Sigmoid colon (tissue), 7 donors: Measurements from ENCODE around the gene SART3. TPM values are rescaled to one million over a fixed set of nuclear protein-coding genes. Genes with fewer than 3 reads are reported as not detected.

Experiments used
- DNase-seq: peaks from one replicate; pipeline ENCODE4 v3.0.0-alpha.2; 2019
- H3K27ac ChIP-seq, 4 donors: fragments of 200-600 bp; sonication (generic); one replicate each; pipeline ENCODE4 v1.5.1; 2016 to 2019; ENCODE audit warnings: mild to moderate bottlenecking in 1 of 4
- H3K27me3 ChIP-seq, 3 donors: fragments of 200-600 bp; sonication (generic); one replicate each; pipeline ENCODE4 v1.5.1; 2019; ENCODE audit warnings: mild to moderate bottlenecking in 1 of 3
- H3K36me3 ChIP-seq, 4 donors: fragments of 200-600 bp; sonication (generic); one replicate each; pipeline ENCODE4 v1.5.1; 2016 to 2019
- H3K4me1 ChIP-seq, 4 donors: fragments of 200-600 bp; sonication (generic); one replicate each; pipeline ENCODE4 v1.5.1; 2017 to 2019
- H3K4me3 ChIP-seq, 4 donors: fragments of 200-600 bp; sonication (generic); one replicate each; pipeline ENCODE4 v1.5.1; 2017 to 2019; ENCODE audit warnings: mild to moderate bottlenecking in 2 of 4, moderate library complexity in 1 of 4
- H3K9me3 ChIP-seq, 4 donors: fragments of 200-600 bp in 3 of 4; sonication (generic) in 3 of 4; one replicate each; pipeline versions ENCODE4 v1.5.1 to v1.6.1; 2013 to 2019
- CTCF ChIP-seq, 4 experiments: fragments of 450-650 bp in 3 of 4; fragments of 200-600 bp in 1 of 4; IDR thresholded peaks; one replicate each; pipeline ENCODE4 v1.5.1; 2016 to 2019; ENCODE audit warnings: antibody characterized with exemption in 4 of 4, mild to moderate bottlenecking in 3 of 4, moderate library complexity in 2 of 4
- EP300 ChIP-seq, 4 donors: sonication (generic); formaldehyde crosslinking; IDR thresholded peaks; one replicate each; pipeline ENCODE4 v1.6.1; 2017; ENCODE audit warnings: antibody characterized with exemption in 4 of 4
- POLR2A ChIP-seq, 2 donors: fragments of 450-650 bp; IDR thresholded peaks; one replicate each; pipeline ENCODE4 v1.6.1; 2016; ENCODE audit warnings: antibody characterized with exemption in 2 of 2, mild to moderate bottlenecking in 2 of 2, moderate library complexity in 2 of 2
- POLR2AphosphoS5 ChIP-seq, 4 donors: sonication (generic); formaldehyde crosslinking; IDR thresholded peaks; one replicate each; pipeline ENCODE4 v1.6.1; 2017; ENCODE audit warnings: antibody characterized with exemption in 4 of 4
- WGBS, 2 donors: extraction: QIAGEN DNeasy Blood & Tissue Kit; methylation state at CpG; one replicate each; pipeline ENCODE4 v1.1.7; 2013; 5-methylcytosine and 5-hydroxymethylcytosine counted together
- intact Hi-C: fragments of 100-400 bp; cut with DNase I; formaldehyde crosslinking; loops from one replicate; pipeline ENCODE4 v1.15.1; 2023
- polyA plus RNA-seq, 3 donors: library from polyadenylated mRNA; stranded (reverse); fragments of 200-250 nt; gene quantifications; one replicate each; pipeline ENCODE4 v1.2.3, GENCODE V29; 2013
- total RNA-seq, 4 donors: library from RNA; depleted of rRNA; stranded (reverse); fragments of >200 nt; gene quantifications; one replicate each; pipeline ENCODE4 v1.1.0, GENCODE V29; 2016
- donor health status: healthy with polysubstance abuse.
- donor health status: Bipolar disorder and iron deficiency.
- donor health status: healthy.

The SART3 gene
- total and polyA plus RNA-seq, 7 donors: 15.3 to 69.1 (median 45.3) TPM

- H3K4me3 ChIP-seq: no peak overlapping the region
Observed at GRCh38 chr12:108587826-108588225, 26.9 kb upstream of the SART3 start.

GRCh38 chr12:108586306-108586705 lies 25.3 kb upstream of the SART3 start:
- TF ChIP-seq POLR2AphosphoS5 (IDR thresholded peaks at IDR 0.05) (no peak), EP300 (IDR thresholded peaks at IDR 0.05) (no peak), POLR2A (IDR thresholded peaks at IDR 0.05) (no peak), CTCF (IDR thresholded peaks at IDR 0.05) (no peak)
- no peak overlapping the region for H3K4me3 ChIP-seq
- H3K27me3 ChIP-seq: no peaks in the 10 kb centered on the region
- intact Hi-C loops: no loop called here
- H3K4me1 ChIP-seq: no peaks in the 10 kb centered on the region
- DNase-seq: no peak
- no peak overlapping the region for H3K27ac ChIP-seq
- WGBS, 2 donors: 91 to 94% methylated on average over 11 of the region's 11 CpGs
- no peaks in the 10 kb centered on the region for H3K9me3 ChIP-seq
- H3K36me3 ChIP-seq: no peaks in the 10 kb centered on the region

More at GRCh38 chr12:108587826-108588225, 26.9 kb upstream of the SART3 start:
- no peaks in the 10 kb centered on the region for H3K4me1 ChIP-seq
- no peaks in the 10 kb centered on the region for H3K36me3 ChIP-seq
- no peaks in the 10 kb centered on the region for H3K9me3 ChIP-seq
- H3K27me3 ChIP-seq: no peaks in the 10 kb centered on the region
- no peak overlapping the region for H3K27ac ChIP-seq
- TF ChIP-seq POLR2AphosphoS5 (IDR thresholded peaks at IDR 0.05) (no peak), EP300 (IDR thresholded peaks at IDR 0.05) (no peak), POLR2A (IDR thresholded peaks at IDR 0.05) (no peak), CTCF (IDR thresholded peaks at IDR 0.05) (no peak)
- 63 to 77% methylated on average over 4 of the region's 4 CpGs for WGBS, 2 donors
- intact Hi-C loops: no loop called here
- DNase-seq: no peak

GRCh38 chr12:108585864-108586263 lies 24.9 kb upstream of the SART3 start:
- Histone ChIP-seq H3K36me3 (no peaks in the 10 kb centered on the region), H3K27ac (no peak overlapping the region), H3K4me3 (no peak overlapping the region), H3K27me3 (no peaks in the 10 kb centered on the region), H3K9me3 (no peaks in the 10 kb centered on the region), H3K4me1 (no peaks in the 10 kb centered on the region)
- TF ChIP-seq POLR2A (IDR thresholded peaks at IDR 0.05): no peak
- TF ChIP-seq POLR2AphosphoS5 (IDR thresholded peaks at IDR 0.05): no peak
- TF ChIP-seq EP300 (IDR thresholded peaks at IDR 0.05): no peak
- no peak for TF ChIP-seq CTCF (IDR thresholded peaks at IDR 0.05)
- 45 to 73% methylated on average over 4 of the region's 4 CpGs for WGBS, 2 donors
- intact Hi-C loops: no loop called here
- DNase-seq: no peak

- WGBS, 2 donors: 69 to 76% methylated on average over 3 of the region's 3 CpGs
- Histone ChIP-seq H3K36me3 (no peaks in the 10 kb centered on the region), H3K27ac (no peak overlapping the region), H3K4me1 (no peaks in the 10 kb centered on the region), H3K9me3 (no peaks in the 10 kb centered on the region), H3K4me3 (no peak overlapping the region), H3K27me3 (no peaks in the 10 kb centered on the region)
- TF ChIP-seq CTCF (IDR thresholded peaks at IDR 0.05) (no peak), POLR2AphosphoS5 (IDR thresholded peaks at IDR 0.05) (no peak), EP300 (IDR thresholded peaks at IDR 0.05) (no peak), POLR2A (IDR thresholded peaks at IDR 0.05) (no peak)
- intact Hi-C loops: no loop called here
- DNase-seq: no peak
Observed at GRCh38 chr12:108584456-108585065, 23.6 kb upstream of the SART3 start.

GRCh38 chr12:108583991-108584390 lies 23.0 kb upstream of the SART3 start:
- DNase-seq: no peak
- Histone ChIP-seq H3K27ac (no peak overlapping the region), H3K4me1 (no peaks in the 10 kb centered on the region), H3K27me3 (no peaks in the 10 kb centered on the region), H3K36me3 (no peaks in the 10 kb centered on the region), H3K9me3 (no peaks in the 10 kb centered on the region), H3K4me3 (no peak overlapping the region)
- TF ChIP-seq EP300 (IDR thresholded peaks at IDR 0.05) (no peak), POLR2AphosphoS5 (IDR thresholded peaks at IDR 0.05) (no peak)
- 36 to 62% methylated on average over 7 of the region's 7 CpGs for WGBS, 2 donors
- intact Hi-C loops: no loop called here
